CD14-positive monocyte (primary cell): Measurements from ENCODE around the gene GNAT3. TPM values are rescaled to one million over a fixed set of nuclear protein-coding genes. Genes with fewer than 3 reads are reported as not detected.

Experiments used
- DNase-seq, 3 donors: peaks; one replicate each; pipeline ENCODE4 v3.0.0-alpha.2; 2011 to 2022
- H2AFZ ChIP-seq: 2 replicates; pipeline ENCODE4 v1.6.0; 2012; ENCODE audit warnings: mild to moderate bottlenecking, low read depth, low read length, inconsistent platforms; ENCODE audit not compliant: insufficient read depth, poor library complexity, severe bottlenecking
- H3K27ac ChIP-seq, 2 donors: 1 replicate in 1 of 2; 2 replicates in 1 of 2; pipeline ENCODE4 v1.5.1; 2012 to 2013; ENCODE audit warnings: low read length in 2 of 2, control low read depth in 1 of 2, inconsistent platforms in 1 of 2, low read depth in 1 of 2, mild to moderate bottlenecking in 1 of 2
- H3K27me3 ChIP-seq, 2 donors: one replicate each; pipeline versions ENCODE4 v1.6.0 to v1.6.1; 2011 to 2013; ENCODE audit warnings: low read length in 2 of 2; ENCODE audit not compliant: control insufficient read depth in 2 of 2, insufficient read depth in 2 of 2
- H3K36me3 ChIP-seq, 2 donors: replicated peaks in 1 of 2; 1 replicate in 1 of 2; 2 replicates in 1 of 2; pipeline versions ENCODE4 v1.5.1 to v1.6.1; 2012 to 2013; ENCODE audit warnings: low read length in 2 of 2, control low read depth in 1 of 2, inconsistent platforms in 1 of 2, mild to moderate bottlenecking in 1 of 2; ENCODE audit not compliant: insufficient read depth in 2 of 2, control insufficient read depth in 1 of 2
- H3K4me1 ChIP-seq, 2 donors: 1 replicate in 1 of 2; 2 replicates in 1 of 2; pipeline versions ENCODE4 v1.5.1 to v1.6.1; 2012 to 2013; ENCODE audit warnings: low read length in 2 of 2, control low read depth in 1 of 2, inconsistent platforms in 1 of 2, mild to moderate bottlenecking in 1 of 2, moderate library complexity in 1 of 2; ENCODE audit not compliant: insufficient read depth in 2 of 2, control insufficient read depth in 1 of 2
- H3K4me2 ChIP-seq: replicated peaks from 2 replicates; pipeline ENCODE3; 2012; ENCODE audit warnings: low read length, moderate library complexity, mild to moderate bottlenecking; ENCODE audit not compliant: poor library complexity, severe bottlenecking; ENCODE audit errors: extremely low read depth
- H3K4me3 ChIP-seq, 3 experiments: fragments of 200-600 bp in 1 of 3; sonication (generic) in 1 of 3; replicated peaks in 1 of 3; 1 replicate in 2 of 3; 2 replicates in 1 of 3; pipeline ENCODE4 v1.5.1; 2011 to 2013; ENCODE audit warnings: low read length in 3 of 3, mild to moderate bottlenecking in 3 of 3, control low read depth in 2 of 3, low read depth in 2 of 3, inconsistent platforms in 1 of 3, moderate library complexity in 1 of 3
- H3K79me2 ChIP-seq: 2 replicates; pipeline ENCODE4 v1.6.0; 2012; ENCODE audit warnings: mild to moderate bottlenecking, control low read depth, inconsistent platforms, low read length, moderate library complexity; ENCODE audit not compliant: insufficient read depth
- H3K9ac ChIP-seq: 2 replicates; pipeline ENCODE4 v1.6.0; 2017; ENCODE audit warnings: low read length, mild to moderate bottlenecking; ENCODE audit not compliant: insufficient read depth, poor library complexity, severe bottlenecking
- H3K9me3 ChIP-seq, 2 donors: replicated peaks in 1 of 2; 1 replicate in 1 of 2; 2 replicates in 1 of 2; pipeline versions ENCODE4 v1.5.1 to v1.6.1; 2012 to 2013; ENCODE audit warnings: low read length in 2 of 2, control low read depth in 1 of 2; ENCODE audit not compliant: control insufficient read depth in 1 of 2, insufficient read depth in 1 of 2
- H4K20me1 ChIP-seq: 2 replicates; pipeline ENCODE4 v1.6.0; 2012; ENCODE audit warnings: mild to moderate bottlenecking, low read length, control low read depth, moderate library complexity; ENCODE audit not compliant: insufficient read depth
- H3K27ac Mint-ChIP-seq, 7 donors: one replicate each; pipeline ENCODE4 v1.8.0; 2020; ENCODE audit warnings: mild to moderate bottlenecking in 7 of 7, mixed read lengths in 7 of 7, moderate library complexity in 6 of 7, inconsistent platforms in 2 of 7
- H3K27me3 Mint-ChIP-seq, 3 donors: one replicate each; pipeline ENCODE4 v1.8.0; 2021 to 2022; ENCODE audit warnings: low read depth in 3 of 3, mild to moderate bottlenecking in 3 of 3, mixed read lengths in 3 of 3, moderate library complexity in 3 of 3, inconsistent platforms in 1 of 3
- H3K36me3 Mint-ChIP-seq, 2 donors: one replicate each; pipeline ENCODE4 v1.8.0; 2020; ENCODE audit warnings: mixed read lengths in 2 of 2, inconsistent platforms in 1 of 2, mild to moderate bottlenecking in 1 of 2
- H3K4me1 Mint-ChIP-seq: one replicate; pipeline ENCODE4 v1.8.0; 2020; ENCODE audit warnings: mild to moderate bottlenecking, mixed read lengths
- H3K4me3 Mint-ChIP-seq, 2 donors: one replicate each; pipeline ENCODE4 v1.8.0; 2020; ENCODE audit warnings: mild to moderate bottlenecking in 2 of 2, mixed read lengths in 2 of 2, moderate library complexity in 1 of 2
- H3K9me3 Mint-ChIP-seq, 7 donors: one replicate each; pipeline ENCODE4 v1.8.0; 2020 to 2022; ENCODE audit warnings: mixed read lengths in 7 of 7, mild to moderate bottlenecking in 6 of 7, moderate library complexity in 6 of 7, inconsistent platforms in 2 of 7
- WGBS: methylation state at CpG from one replicate; pipeline ENCODE4 v1.1.5; 2013; ENCODE audit warnings: missing lambda C conversion rate; ENCODE audit not compliant: insufficient coverage; 5-methylcytosine and 5-hydroxymethylcytosine counted together
- intact Hi-C, 2 donors: fragments of 100-400 bp; cut with micrococcal nuclease; formaldehyde crosslinking; loops; one replicate each; pipeline versions ENCODE4 v1.15.0 to v1.15.1; 2023
- polyA plus RNA-seq, 3 donors: library from polyadenylated mRNA; depleted of rRNA in 1 of 3; unstranded in 2 of 3; stranded (reverse) in 1 of 3; fragments of 300-500 nt in 2 of 3; fragments of >200 nt in 1 of 3; fragmentation: Illumina TruSeq in 2 of 3; gene quantifications; 1 replicate in 2 of 3; 2 replicates in 1 of 3; pipeline ENCODE4 v1.2.3, GENCODE V29; 2012 to 2021
- TF ChIP-seq, protein P1 (sequence below): fragments of 200-600 bp; IDR thresholded peaks from one replicate; pipeline ENCODE4 v1.8.0; 2022; ENCODE audit warnings: antibody characterized with exemption, mild to moderate bottlenecking

Gene GNAT3
- polyA plus RNA-seq, 3 donors, result not detected

GRCh38 chr7:80496586-80496985 lies 15.3 kb downstream of the GNAT3 start:
- Mint-ChIP-seq H3K4me1 (peaks cover 2% of the 10 kb centered on the region), H3K4me3 (no peak overlapping the region), H3K27me3 (peaks cover 0 to 1% (median 0%) of the 10 kb centered on the region in 3 donors), H3K27ac (no peak overlapping the region), H3K36me3 (no peaks in the 10 kb centered on the region), H3K9me3 (peaks cover 0 to 3% (median 0%) of the 10 kb centered on the region in 7 donors)
- no peak for DNase-seq
- no peak overlapping the region for H3K4me3 ChIP-seq
- no peaks in the 10 kb centered on the region for H3K4me1 ChIP-seq
- no peaks in the 10 kb centered on the region for H3K27me3 ChIP-seq
- intact Hi-C loops, result no loop called here
- TF ChIP-seq, protein P1, sequence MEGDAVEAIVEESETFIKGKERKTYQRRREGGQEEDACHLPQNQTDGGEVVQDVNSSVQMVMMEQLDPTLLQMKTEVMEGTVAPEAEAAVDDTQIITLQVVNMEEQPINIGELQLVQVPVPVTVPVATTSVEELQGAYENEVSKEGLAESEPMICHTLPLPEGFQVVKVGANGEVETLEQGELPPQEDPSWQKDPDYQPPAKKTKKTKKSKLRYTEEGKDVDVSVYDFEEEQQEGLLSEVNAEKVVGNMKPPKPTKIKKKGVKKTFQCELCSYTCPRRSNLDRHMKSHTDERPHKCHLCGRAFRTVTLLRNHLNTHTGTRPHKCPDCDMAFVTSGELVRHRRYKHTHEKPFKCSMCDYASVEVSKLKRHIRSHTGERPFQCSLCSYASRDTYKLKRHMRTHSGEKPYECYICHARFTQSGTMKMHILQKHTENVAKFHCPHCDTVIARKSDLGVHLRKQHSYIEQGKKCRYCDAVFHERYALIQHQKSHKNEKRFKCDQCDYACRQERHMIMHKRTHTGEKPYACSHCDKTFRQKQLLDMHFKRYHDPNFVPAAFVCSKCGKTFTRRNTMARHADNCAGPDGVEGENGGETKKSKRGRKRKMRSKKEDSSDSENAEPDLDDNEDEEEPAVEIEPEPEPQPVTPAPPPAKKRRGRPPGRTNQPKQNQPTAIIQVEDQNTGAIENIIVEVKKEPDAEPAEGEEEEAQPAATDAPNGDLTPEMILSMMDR, result no peak
- H3K9ac ChIP-seq, result no peak overlapping the region
- H4K20me1 ChIP-seq, result no peaks in the 10 kb centered on the region
- H2AFZ ChIP-seq, result no peak overlapping the region
- no peaks in the 10 kb centered on the region for H3K9me3 ChIP-seq
- H3K4me2 ChIP-seq, result no peak overlapping the region
- no peaks in the 10 kb centered on the region for H3K79me2 ChIP-seq
- no CpG with 5 or more reads among the region's 3 CpGs for WGBS
- no peaks in the 10 kb centered on the region for H3K36me3 ChIP-seq
- no peak overlapping the region for H3K27ac ChIP-seq

- no peaks in the 10 kb centered on the region for H4K20me1 ChIP-seq
- no peak overlapping the region for H3K9ac ChIP-seq
- H3K4me1 ChIP-seq, result no peaks in the 10 kb centered on the region
- H3K27me3 Mint-ChIP-seq, result peaks cover 0 to 1% (median 0%) of the 10 kb centered on the region in 3 donors
- H3K4me2 ChIP-seq, result no peak overlapping the region
- WGBS, result no CpG with 5 or more reads among the region's 1 CpG
- H2AFZ ChIP-seq, result no peak overlapping the region
- no peak overlapping the region for H3K4me3 ChIP-seq
- intact Hi-C loops, result no loop called here
- no peaks in the 10 kb centered on the region for H3K36me3 ChIP-seq
- H3K27ac ChIP-seq, result no peak overlapping the region
- H3K4me1 Mint-ChIP-seq, result peaks cover 2% of the 10 kb centered on the region
- H3K27ac Mint-ChIP-seq, result no peak overlapping the region
- no peak overlapping the region for H3K4me3 Mint-ChIP-seq
- H3K9me3 ChIP-seq, result no peaks in the 10 kb centered on the region
- no peaks in the 10 kb centered on the region for H3K27me3 ChIP-seq
- H3K79me2 ChIP-seq, result no peaks in the 10 kb centered on the region
- DNase-seq, result no peak
- TF ChIP-seq, protein P1, result no peak
- H3K9me3 Mint-ChIP-seq, result peaks cover 0 to 3% (median 0%) of the 10 kb centered on the region in 7 donors
- H3K36me3 Mint-ChIP-seq, result no peaks in the 10 kb centered on the region
These were observed 18.6 kb downstream of the GNAT3 start for GRCh38 chr7:80493121-80493849.
